Neural cell (in vitro differentiated cells): ENCODE results near the gene AMZ2. TPM values are rescaled to one million over a fixed set of nuclear protein-coding genes. Genes with fewer than 3 reads are reported as not detected.
"Not testable (repeated sequence)": the region's sequence is repeated elsewhere in the genome, so short reads cannot be mapped to it uniquely, and the experiment has no call there.

Source experiments
- H2AFZ ChIP-seq: fragments of 200-600, 300-800 bp; sonication (generic), shearing (Covaris generic); 2 replicates; pipeline ENCODE4 v1.6.0; 2014; ENCODE audit warnings: low read depth, mild to moderate bottlenecking, antibody characterized with exemption, low read length, moderate library complexity
- H3F3A ChIP-seq: fragments of 200-600 bp; shearing (Covaris generic); 2 replicates; pipeline ENCODE4 v1.6.1; 2016; ENCODE audit warnings: mild to moderate bottlenecking, moderate library complexity, mixed read lengths, antibody characterized with exemption, low read length; ENCODE audit not compliant: insufficient read depth, poor library complexity, severe bottlenecking
- H3K27ac ChIP-seq: fragments of 200-600, 300-800 bp; sonication (generic), shearing (Covaris generic); 2 replicates; pipeline ENCODE4 v1.5.1; 2014; ENCODE audit warnings: mild to moderate bottlenecking, low read length, moderate library complexity
- H3K27me3 ChIP-seq: fragments of 300-800, 200-600 bp; sonication (generic), shearing (Covaris generic); 2 replicates; pipeline ENCODE4 v1.6.0; 2014; ENCODE audit warnings: mild to moderate bottlenecking, low read depth, low read length, moderate library complexity; ENCODE audit not compliant: insufficient read depth
- H3K36me3 ChIP-seq: fragments of 300-800, 200-600 bp; sonication (generic), shearing (Covaris generic); 2 replicates; pipeline ENCODE4 v1.5.1; 2014; ENCODE audit warnings: mild to moderate bottlenecking, antibody characterized with exemption, low read length, moderate library complexity; ENCODE audit not compliant: insufficient read depth
- H3K4me2 ChIP-seq: fragments of 300-800, 200-600 bp; sonication (generic), shearing (Covaris generic); 2 replicates; pipeline ENCODE4 v1.6.0; 2014; ENCODE audit warnings: mild to moderate bottlenecking, low read length
- H3K4me3 ChIP-seq: fragments of 300-800, 200-600 bp; sonication (generic), shearing (Covaris generic); 2 replicates; pipeline ENCODE4 v1.5.1; 2014; ENCODE audit warnings: mild to moderate bottlenecking, low read length, moderate library complexity
- H3K79me2 ChIP-seq: fragments of 200-600 bp; shearing (Covaris generic); replicated peaks from 2 replicates; pipeline ENCODE4 v1.6.0; 2014; ENCODE audit warnings: mild to moderate bottlenecking, low read length, moderate library complexity; ENCODE audit not compliant: insufficient read depth
- H3K9ac ChIP-seq: fragments of 300-800, 200-600 bp; sonication (generic), shearing (Covaris generic); 2 replicates; pipeline ENCODE4 v1.6.1; 2016; ENCODE audit warnings: mild to moderate bottlenecking, low read length, mixed read lengths
- H3K9me2 ChIP-seq: fragments of 200-600 bp; shearing (Covaris generic); 2 replicates; pipeline ENCODE4 v1.6.1; 2016; ENCODE audit warnings: mild to moderate bottlenecking, low read length, mixed read lengths; ENCODE audit not compliant: insufficient read depth
- H3K9me3 ChIP-seq: fragments of 200-600, 300-800 bp; sonication (generic), shearing (Covaris generic); 2 replicates; pipeline ENCODE4 v1.6.1; 2016; ENCODE audit warnings: mild to moderate bottlenecking, mixed run types, low read length, moderate library complexity, mixed read lengths
- H4K20me1 ChIP-seq: fragments of 200-600 bp; shearing (Covaris generic); 2 replicates; pipeline ENCODE4 v1.6.1; 2016; ENCODE audit warnings: mild to moderate bottlenecking, mixed run types; ENCODE audit not compliant: insufficient read depth
- CTCF ChIP-seq: fragments of 450-650 bp; IDR thresholded peaks from 2 replicates; pipeline ENCODE4 v1.5.1; 2014; ENCODE audit warnings: antibody characterized with exemption, mild to moderate bottlenecking, moderate library complexity; ENCODE audit not compliant: poor library complexity, severe bottlenecking
- EP300 ChIP-seq: fragments of 450-650 bp; conservative IDR thresholded peaks from 2 replicates; pipeline ENCODE4 v1.6.1; 2014; ENCODE audit warnings: antibody characterized with exemption, mild to moderate bottlenecking, moderate library complexity; ENCODE audit not compliant: poor library complexity, severe bottlenecking
- EZH2 ChIP-seq: fragments of 200-600, 300-800 bp; shearing (Covaris generic), sonication (generic); IDR thresholded peaks from 2 replicates; pipeline ENCODE4 v1.6.1; 2014; ENCODE audit warnings: antibody characterized with exemption, low read length, borderline replicate concordance, mild to moderate bottlenecking; ENCODE audit not compliant: insufficient read depth, poor library complexity, severe bottlenecking
- MXI1 ChIP-seq: fragments of 450-650 bp; conservative IDR thresholded peaks from 2 replicates; pipeline ENCODE4 v1.6.1; 2014; ENCODE audit warnings: antibody characterized with exemption, mild to moderate bottlenecking; ENCODE audit not compliant: poor library complexity, severe bottlenecking
- POLR2AphosphoS5 ChIP-seq: IDR thresholded peaks from 2 replicates; pipeline ENCODE4 v1.6.1; 2012
- RAD21 ChIP-seq: fragments of 450-650 bp; conservative IDR thresholded peaks from 2 replicates; pipeline ENCODE4 v1.6.1; 2014; ENCODE audit warnings: antibody characterized with exemption, mild to moderate bottlenecking, moderate library complexity
- REST ChIP-seq: IDR thresholded peaks from 2 replicates; pipeline ENCODE4 v1.6.1; 2012; ENCODE audit warnings: borderline replicate concordance
- SMC3 ChIP-seq: fragments of 450-650 bp; conservative IDR thresholded peaks from 2 replicates; pipeline ENCODE4 v1.6.1; 2014; ENCODE audit warnings: antibody characterized with exemption, mild to moderate bottlenecking, moderate library complexity; ENCODE audit not compliant: poor library complexity
- TAF1 ChIP-seq: IDR thresholded peaks from 2 replicates; pipeline ENCODE4 v1.6.1; 2012; ENCODE audit warnings: low read depth
- polyA plus RNA-seq: library from polyadenylated mRNA; depleted of rRNA; stranded (reverse); fragments of >200 nt; gene quantifications from 2 replicates; pipeline ENCODE4 v1.2.3, GENCODE V29; 2014

Gene AMZ2
- polyA plus RNA-seq, 1 donor from 2014 or later: 158 TPM

- Histone ChIP-seq H3K27ac (no peak overlapping the region), H3K36me3 (no peaks in the 10 kb centered on the region), H3K4me2 (no peak overlapping the region), H3F3A (no peaks in the 10 kb centered on the region), H3K9ac (no peak overlapping the region), H3K9me3 (no peaks in the 10 kb centered on the region), H3K9me2 (no peaks in the 10 kb centered on the region), H4K20me1 (no peaks in the 10 kb centered on the region), H3K4me3 (peak overlapping the region; percentile 91), H3K79me2 (no peaks in the 10 kb centered on the region), H2AFZ (no peak overlapping the region), H3K27me3 (no peaks in the 10 kb centered on the region)
- TF ChIP-seq RAD21 (no peak), CTCF (no peak), MXI1 (no peak), POLR2AphosphoS5 (no peak), EP300 (no peak), TAF1 (no peak), EZH2 (no peak), SMC3 (no peak), REST (no peak)
Observed at GRCh38 chr17:68249354-68249765, 1.5 kb downstream of the AMZ2 start.

GRCh38 chr17:68253426-68253825 is 5.6 kb downstream of the AMZ2 start:
- H3K9ac ChIP-seq, H3K36me3 ChIP-seq, H2AFZ ChIP-seq, H3K79me2 ChIP-seq, H3K27ac ChIP-seq, H3K9me2 ChIP-seq, H3K27me3 ChIP-seq, H3K4me2 ChIP-seq, H3K9me3 ChIP-seq, H3K4me3 ChIP-seq, H4K20me1 ChIP-seq, H3F3A ChIP-seq: not testable (repeated sequence)

- Histone ChIP-seq H3F3A (no peaks in the 10 kb centered on the region), H4K20me1 (no peaks in the 10 kb centered on the region), H3K9ac (no peak overlapping the region), H3K4me3 (no peak overlapping the region), H3K79me2 (no peaks in the 10 kb centered on the region), H3K36me3 (no peaks in the 10 kb centered on the region), H3K9me3 (no peaks in the 10 kb centered on the region), H3K4me2 (no peak overlapping the region), H3K9me2 (no peaks in the 10 kb centered on the region), H3K27ac (no peak overlapping the region), H3K27me3 (no peaks in the 10 kb centered on the region), H2AFZ (no peak overlapping the region)
- TF ChIP-seq CTCF (no peak), POLR2AphosphoS5 (no peak), EP300 (no peak), TAF1 (no peak), EZH2 (no peak)
Observed at GRCh38 chr17:68255151-68255550, 7.3 kb downstream of the AMZ2 start.
